IMR-90 (cell line): ENCODE results near the gene SYNE1. TPM values are rescaled to one million over a fixed set of nuclear protein-coding genes. Genes with fewer than 3 reads are reported as not detected.

Source experiments
- ATAC-seq: fragments of 200-7000 bp; cut with Tn5 transposase; 2 replicates; pipeline ENCODE4 v1.9.1; 2020; ENCODE audit warnings: low read depth, mild to moderate bottlenecking, moderate library complexity
- BruUV-seq: library from RNA; stranded (reverse); fragments of 400-500 nt; replicated peaks from 2 replicates; lab custom pipeline; 2021; lab: Mats Ljungman, UMichigan
- CTCF ChIA-PET: fragments of 300-600 bp; formaldehyde crosslinking; extraction: SDS; loops from one replicate; lab custom pipeline; 2021; ENCODE audit warnings: antibody characterized with exemption; lab: Yijun Ruan, JAX
- POLR2A ChIA-PET: fragments of 300-600 bp; sonication (Branson Sonifier 250); formaldehyde crosslinking; loops from one replicate; lab custom pipeline; 2022; ENCODE audit warnings: antibody characterized with exemption; ENCODE audit not compliant: unreplicated experiment; lab: Charles Lee
- DNase-seq: peaks from one replicate; pipeline ENCODE4 v3.0.0; 2013
- H2AFZ ChIP-seq: replicated peaks from 2 replicates; pipeline ENCODE3; 2013; ENCODE audit warnings: low read length, mild to moderate bottlenecking; ENCODE audit not compliant: poor library complexity
- H2AK5ac ChIP-seq: 2 replicates; pipeline ENCODE4 v1.6.1; 2013; ENCODE audit warnings: low read depth, low read length, inconsistent platforms
- H2AK9ac ChIP-seq: replicated peaks from 2 replicates; pipeline ENCODE3; 2013; ENCODE audit warnings: mild to moderate bottlenecking, low read depth, low read length, moderate library complexity; ENCODE audit not compliant: poor library complexity
- H2BK120ac ChIP-seq: 2 replicates; pipeline ENCODE4 v1.6.1; 2013; ENCODE audit warnings: low read depth, low read length, inconsistent platforms
- H2BK15ac ChIP-seq: 3 replicates; pipeline ENCODE4 v1.6.1; 2013; ENCODE audit warnings: low read depth, low read length, inconsistent platforms
- H2BK20ac ChIP-seq: 2 replicates; pipeline ENCODE4 v1.6.1; 2013; ENCODE audit warnings: low read depth, mild to moderate bottlenecking, inconsistent platforms, low read length, moderate library complexity
- H2BK5ac ChIP-seq: 2 replicates; pipeline ENCODE4 v1.6.1; 2013; ENCODE audit warnings: mild to moderate bottlenecking, low read depth, low read length, inconsistent platforms; ENCODE audit not compliant: poor library complexity, severe bottlenecking
- H3K14ac ChIP-seq: replicated peaks from 2 replicates; pipeline ENCODE4 v1.6.1; 2013; ENCODE audit warnings: low read depth, low read length, inconsistent platforms
- H3K18ac ChIP-seq: 2 replicates; pipeline ENCODE4 v1.6.1; 2013; ENCODE audit warnings: low read depth, low read length, control low read depth
- H3K23ac ChIP-seq: 2 replicates; pipeline ENCODE4 v1.6.1; 2013; ENCODE audit warnings: low read depth, low read length, inconsistent platforms
- H3K27ac ChIP-seq: 2 replicates; pipeline ENCODE4 v1.5.1; 2013; ENCODE audit warnings: mild to moderate bottlenecking, control low read depth, low read length; ENCODE audit not compliant: insufficient read depth
- H3K27me3 ChIP-seq: 2 replicates; pipeline ENCODE4 v1.6.1; 2013; ENCODE audit warnings: low read length; ENCODE audit not compliant: control insufficient read depth, insufficient read depth
- H3K36me3 ChIP-seq: 2 replicates; pipeline ENCODE4 v1.6.1; 2013; ENCODE audit warnings: low read length, mixed read lengths; ENCODE audit not compliant: control insufficient read depth, insufficient read depth
- H3K4ac ChIP-seq: 2 replicates; pipeline ENCODE4 v1.6.1; 2013; ENCODE audit warnings: low read depth, low read length, inconsistent platforms
- H3K4me1 ChIP-seq: 2 replicates; pipeline ENCODE4 v1.6.1; 2013; ENCODE audit warnings: low read length, mixed read lengths; ENCODE audit not compliant: control insufficient read depth, insufficient read depth
- H3K4me2 ChIP-seq: 2 replicates; pipeline ENCODE4 v1.6.1; 2013; ENCODE audit warnings: low read depth, mild to moderate bottlenecking, control low read depth, low read length, moderate library complexity
- H3K4me3 ChIP-seq: 2 replicates; pipeline ENCODE4 v1.5.1; 2013; ENCODE audit warnings: low read depth, mild to moderate bottlenecking, control low read depth, low read length, moderate library complexity; ENCODE audit not compliant: insufficient read depth
- H3K56ac ChIP-seq: 2 replicates; pipeline ENCODE4 v1.6.1; 2013; ENCODE audit warnings: low read length, inconsistent platforms; ENCODE audit not compliant: insufficient read depth; ENCODE audit errors: extremely low read depth
- H3K79me1 ChIP-seq, 2 experiments: 2 replicates each; pipeline ENCODE4 v1.6.1; 2013; ENCODE audit warnings: low read length in 2 of 2, inconsistent platforms in 1 of 2, low read depth in 1 of 2
- H3K9ac ChIP-seq: 2 replicates; pipeline ENCODE4 v1.6.1; 2013; ENCODE audit warnings: low read depth, low read length, control low read depth
- H3K9me1 ChIP-seq: 2 replicates; pipeline ENCODE4 v1.6.1; 2013; ENCODE audit warnings: low read length, inconsistent platforms; ENCODE audit not compliant: insufficient read depth
- H3K9me3 ChIP-seq: 2 replicates; pipeline ENCODE4 v1.6.1; 2013; ENCODE audit warnings: low read length; ENCODE audit not compliant: control insufficient read depth, insufficient read depth
- H4K20me1 ChIP-seq: 2 replicates; pipeline ENCODE4 v1.6.1; 2013; ENCODE audit warnings: low read length, inconsistent platforms; ENCODE audit not compliant: insufficient read depth
- H4K5ac ChIP-seq: 2 replicates; pipeline ENCODE4 v1.6.1; 2013; ENCODE audit warnings: mild to moderate bottlenecking, low read depth, low read length, control low read depth
- H4K8ac ChIP-seq, 2 experiments: 2 replicates each; pipeline ENCODE4 v1.6.1; 2013; ENCODE audit warnings: low read depth in 2 of 2, low read length in 2 of 2, control low read depth in 1 of 2, inconsistent platforms in 1 of 2
- H4K91ac ChIP-seq: 2 replicates; pipeline ENCODE4 v1.6.1; 2013; ENCODE audit warnings: low read depth, low read length, inconsistent platforms; ENCODE audit not compliant: insufficient read depth
- BHLHE40 ChIP-seq: fragments of 150-350 bp; IDR thresholded peaks from 2 replicates; pipeline ENCODE4 v1.6.1; 2016; ENCODE audit warnings: mild to moderate bottlenecking, low read depth, low read length
- CEBPB ChIP-seq: IDR thresholded peaks from 2 replicates; pipeline ENCODE4 v1.6.1; 2012; ENCODE audit warnings: low read depth, low read length, improper control_type of control experiment
- CHD1 ChIP-seq: IDR thresholded peaks from 2 replicates; pipeline ENCODE4 v1.6.1; 2012; ENCODE audit warnings: low read depth, low read length, improper control_type of control experiment
- CTCF ChIP-seq: conservative IDR thresholded peaks from 2 replicates; pipeline ENCODE4 v1.5.1; 2012; ENCODE audit warnings: mild to moderate bottlenecking, low read depth, low read length, improper control_type of control experiment
- ELK1 ChIP-seq: fragments of 150-350 bp; IDR thresholded peaks from 2 replicates; pipeline ENCODE4 v1.6.1; 2016; ENCODE audit warnings: low read depth, mild to moderate bottlenecking, low read length, moderate library complexity, borderline replicate concordance
- FOS ChIP-seq: fragments of 150-350 bp; IDR thresholded peaks from 2 replicates; pipeline ENCODE4 v1.6.1; 2016; ENCODE audit warnings: low read depth, low read length
- MAFK ChIP-seq: IDR thresholded peaks from 2 replicates; pipeline ENCODE4 v1.6.1; 2012; ENCODE audit warnings: low read depth, low read length, improper control_type of control experiment
- MXI1 ChIP-seq: IDR thresholded peaks from 2 replicates; pipeline ENCODE4 v1.6.1; 2012; ENCODE audit warnings: low read depth, mild to moderate bottlenecking, low read length, moderate library complexity, borderline replicate concordance
- NFE2L2 ChIP-seq: fragments of 150-350 bp; IDR thresholded peaks from 2 replicates; pipeline ENCODE4 v1.6.1; 2016; ENCODE audit warnings: low read depth, mild to moderate bottlenecking, low read length
- POLR2A ChIP-seq: IDR thresholded peaks from 2 replicates; pipeline ENCODE4 v1.6.1; 2012; ENCODE audit warnings: mild to moderate bottlenecking, low read depth, low read length
- RCOR1 ChIP-seq: IDR thresholded peaks from 2 replicates; pipeline ENCODE4 v1.6.1; 2012; ENCODE audit warnings: mild to moderate bottlenecking, low read length, improper control_type of control experiment; ENCODE audit not compliant: insufficient replicate concordance
- RFX5 ChIP-seq: IDR thresholded peaks from 2 replicates; pipeline ENCODE4 v1.8.0; 2012; ENCODE audit warnings: low read depth, mild to moderate bottlenecking, low read length, moderate library complexity
- USF2 ChIP-seq: fragments of 150-350 bp; IDR thresholded peaks from 2 replicates; pipeline ENCODE4 v1.6.1; 2017; ENCODE audit warnings: mild to moderate bottlenecking, antibody characterized with exemption, low read length, low read depth
- WGBS, 2 experiments: methylation state at CpG; one replicate each; pipeline versions ENCODE4 v1.1.5 to v1.1.7; 2013; ENCODE audit warnings: missing lambda C conversion rate in 2 of 2; ENCODE audit not compliant: insufficient read length in 1 of 2; ENCODE audit errors: extremely low coverage in 2 of 2; 5-methylcytosine and 5-hydroxymethylcytosine counted together
- dilution Hi-C: fragments of 300-500 bp; cut with HindIII; formaldehyde crosslinking; loops from one replicate; pipeline ENCODE4 v1.14.3; 2018; ENCODE audit warnings: low sequenced_read_pairs; ENCODE audit not compliant: unreplicated experiment
- in situ Hi-C: fragments of 300-500 bp; cut with MboI; formaldehyde crosslinking; loops from 3 replicates; pipeline ENCODE4 v1.14.3; 2019; ENCODE audit warnings: low sequenced_read_pairs, inconsistent platforms, mixed read lengths
- intact Hi-C: fragments of 100-400 bp; cut with micrococcal nuclease; formaldehyde crosslinking; loops from 2 replicates; pipeline ENCODE4 v1.10.0; 2022
- polyA plus RNA-seq, 3 experiments: library from polyadenylated mRNA; depleted of rRNA; stranded (reverse); fragments of >200 nt; gene quantifications; 2 replicates each; pipeline ENCODE4 v1.2.3, GENCODE V29; 2012; ENCODE audit warnings: low replicate concordance in 1 of 3
- total RNA-seq: library from RNA; depleted of rRNA; stranded (reverse); fragments of >200 nt; gene quantifications from 2 replicates; pipeline ENCODE4 v1.2.3, GENCODE V29; 2012

Gene SYNE1
- total and polyA plus RNA-seq, 2 of the 4 experiments (the other 2 are of a cell fraction) = 34.1 to 159 TPM

- Histone ChIP-seq H2BK5ac (no peak overlapping the region), H3K36me3 (peaks cover 27% of the 10 kb centered on the region), H3K9ac (no peak overlapping the region), H3K18ac (no peak overlapping the region), H3K27ac (no peak overlapping the region), H4K91ac (no peak overlapping the region), H3K4me1 (peaks cover 4% of the 10 kb centered on the region), H4K5ac (no peak overlapping the region), H3K14ac (no peak overlapping the region), H2BK15ac (no peak overlapping the region), H4K8ac (no peak overlapping the region), H3K4ac (no peak overlapping the region), H3K23ac (no peak overlapping the region), H3K4me2 (no peak overlapping the region), H3K56ac (no peak overlapping the region), H3K79me1 (peaks cover 0 to 12% of the 10 kb centered on the region in 2 experiments; a peak in 3 of 4 replicates), H3K9me1 (no peaks in the 10 kb centered on the region), H4K20me1 (no peaks in the 10 kb centered on the region), H3K4me3 (no peak overlapping the region), H2BK20ac (no peak overlapping the region), H2AK9ac (no peak overlapping the region), H3K9me3 (no peaks in the 10 kb centered on the region), H2AFZ (no peak overlapping the region), H2BK120ac (no peak overlapping the region), H2AK5ac (no peak overlapping the region), H3K27me3 (no peaks in the 10 kb centered on the region)
- ChIA-PET POLR2A (no interaction called here), CTCF (no interaction called here)
- intact Hi-C loops (no loop called here), dilution Hi-C loops (no loop called here), in situ Hi-C loops (no loop called here)
- no peak for DNase-seq
- no TSS peak for BruUV-seq
- WGBS, 2 experiments = no CpG with 5 or more reads among the region's 3 CpGs
- TF ChIP-seq MXI1 (no peak), POLR2A (no peak), BHLHE40 (no peak), CHD1 (no peak), CTCF (no peak), RFX5 (no peak), NFE2L2 (no peak), CEBPB (no peak), MAFK (no peak), RCOR1 (no peak), USF2 (no peak), FOS (no peak), ELK1 (no peak)
- no peak for ATAC-seq
Measured at GRCh38 chr6:152293404-152293803, 343.8 kb downstream of the SYNE1 start.
